CD4-positive, CD25-positive, alpha-beta regulatory T cell (primary cell): ENCODE data around the gene PPP2R1A. TPM values are rescaled to one million over a fixed set of nuclear protein-coding genes. Genes with fewer than 3 reads are reported as not detected.

Experiments
- ATAC-seq, 2 donors: fragments of 150-1000 bp; cut with Tn5 transposase; one replicate each; pipeline ENCODE4 v1.10.0; 2021; ENCODE audit warnings: low read depth in 2 of 2, moderate number of reproducible peaks in 2 of 2, moderate library complexity in 1 of 2
- DNase-seq, 3 donors: peaks; one replicate each; pipeline versions ENCODE4 v3.0.0 to v3.0.0-alpha.2; 2012 to 2022; ENCODE audit warnings: mixed read lengths in 1 of 3
- H3K27ac ChIP-seq: one replicate; pipeline ENCODE4 v1.7.0; 2013; ENCODE audit warnings: mild to moderate bottlenecking, low read length; ENCODE audit not compliant: insufficient read depth, poor library complexity, severe bottlenecking
- H3K27me3 ChIP-seq: one replicate; pipeline ENCODE4 v1.7.0; 2013; ENCODE audit warnings: low read length; ENCODE audit not compliant: control insufficient read depth, insufficient read depth
- H3K36me3 ChIP-seq: one replicate; pipeline ENCODE4 v1.7.0; 2013; ENCODE audit warnings: mild to moderate bottlenecking, low read length, moderate library complexity; ENCODE audit not compliant: control insufficient read depth, insufficient read depth
- H3K4me1 ChIP-seq: 2 replicates; pipeline ENCODE4 v1.7.0; 2013; ENCODE audit warnings: mild to moderate bottlenecking, low read length; ENCODE audit not compliant: insufficient read depth, control insufficient read depth, poor library complexity, severe bottlenecking
- H3K4me3 ChIP-seq: one replicate; pipeline ENCODE4 v1.7.0; 2013; ENCODE audit warnings: low read depth, mild to moderate bottlenecking, low read length, moderate library complexity
- H3K9me3 ChIP-seq, 2 experiments: 1 replicate in 1 of 2; 2 replicates in 1 of 2; pipeline ENCODE4 v1.7.0; 2013; ENCODE audit warnings: low read length in 2 of 2, mild to moderate bottlenecking in 1 of 2, moderate library complexity in 1 of 2; ENCODE audit not compliant: control insufficient read depth in 2 of 2
- H3K27ac Mint-ChIP-seq, 3 donors: one replicate each; pipeline ENCODE4 v1.8.0; 2020 to 2022; ENCODE audit warnings: mild to moderate bottlenecking in 3 of 3, mixed read lengths in 3 of 3, moderate library complexity in 2 of 3
- H3K27me3 Mint-ChIP-seq: one replicate; pipeline ENCODE4 v1.8.0; 2022; ENCODE audit warnings: mild to moderate bottlenecking, mixed read lengths
- H3K36me3 Mint-ChIP-seq: one replicate; pipeline ENCODE4 v1.8.0; 2020; ENCODE audit warnings: mixed read lengths
- H3K4me1 Mint-ChIP-seq, 4 donors: one replicate each; pipeline ENCODE4 v1.8.0; 2020 to 2022; ENCODE audit warnings: mixed read lengths in 4 of 4, mild to moderate bottlenecking in 1 of 4
- H3K4me3 Mint-ChIP-seq, 4 donors: one replicate each; pipeline ENCODE4 v1.8.0; 2020 to 2022; ENCODE audit warnings: mild to moderate bottlenecking in 4 of 4, mixed read lengths in 4 of 4, moderate library complexity in 3 of 4
- H3K9me3 Mint-ChIP-seq, 7 donors: one replicate each; pipeline ENCODE4 v1.8.0; 2020 to 2022; ENCODE audit warnings: mixed read lengths in 7 of 7, mild to moderate bottlenecking in 3 of 7, moderate library complexity in 2 of 7
- polyA plus RNA-seq, 4 donors: library from polyadenylated mRNA; unstranded; fragments of 300-500 nt; fragmentation: Illumina TruSeq; gene quantifications; one replicate each; pipeline ENCODE4 v1.2.3, GENCODE V29; 2021
- total RNA-seq: library from RNA; stranded (reverse); gene quantifications from one replicate; pipeline ENCODE4 v1.2.3, GENCODE V29; 2022

PPP2R1A gene
- total and polyA plus RNA-seq, 5 donors from 2014 or later: 170 to 212 (median 180) TPM

- Mint-ChIP-seq H3K9me3 (no peaks in the 10 kb centered on the region), H3K36me3 (peaks cover 47% of the 10 kb centered on the region), H3K4me3 (no peak overlapping the region), H3K27me3 (no peaks in the 10 kb centered on the region), H3K4me1 (peaks cover 0 to 22% (median 6%) of the 10 kb centered on the region in 4 donors), H3K27ac (no peak overlapping the region)
- Histone ChIP-seq H3K9me3 (no peaks in the 10 kb centered on the region), H3K27ac (no peak overlapping the region), H3K4me3 (no peak overlapping the region), H3K27me3 (no peaks in the 10 kb centered on the region), H3K36me3 (peaks cover 92% of the 10 kb centered on the region), H3K4me1 (no peaks in the 10 kb centered on the region)
- DNase-seq (no peak), ATAC-seq (no peak)
Observed at GRCh38 chr19:52211203-52211602, 21.4 kb downstream of the PPP2R1A start.

- no peaks in the 10 kb centered on the region for H3K9me3 ChIP-seq
- ATAC-seq: no peak
- Mint-ChIP-seq H3K4me1 (peaks cover 0 to 16% (median 1%) of the 10 kb centered on the region in 4 donors), H3K4me3 (no peak overlapping the region), H3K27ac (no peak overlapping the region), H3K9me3 (no peaks in the 10 kb centered on the region), H3K36me3 (peaks cover 41% of the 10 kb centered on the region), H3K27me3 (no peaks in the 10 kb centered on the region)
- no peaks in the 10 kb centered on the region for H3K4me1 ChIP-seq
- no peak for DNase-seq
- H3K4me3 ChIP-seq: no peak overlapping the region
- peaks cover 92% of the 10 kb centered on the region for H3K36me3 ChIP-seq
- H3K27me3 ChIP-seq: no peaks in the 10 kb centered on the region
- no peak overlapping the region for H3K27ac ChIP-seq
Observed at GRCh38 chr19:52211926-52212571, 22.2 kb downstream of the PPP2R1A start.

GRCh38 chr19:52212572-52213255, 22.9 kb downstream of the PPP2R1A start:
- Mint-ChIP-seq H3K4me3 (no peak overlapping the region), H3K27me3 (no peaks in the 10 kb centered on the region), H3K4me1 (peaks cover 0 to 14% (median 1%) of the 10 kb centered on the region in 4 donors), H3K27ac (peak overlapping the region in 1 of 3 donors; percentile 53), H3K9me3 (no peaks in the 10 kb centered on the region), H3K36me3 (peaks cover 45% of the 10 kb centered on the region)
- no peaks in the 10 kb centered on the region for H3K9me3 ChIP-seq
- ATAC-seq: no peak
- no peak overlapping the region for H3K4me3 ChIP-seq
- DNase-seq: no peak
- H3K4me1 ChIP-seq: no peaks in the 10 kb centered on the region
- H3K27me3 ChIP-seq: no peaks in the 10 kb centered on the region
- peaks cover 92% of the 10 kb centered on the region for H3K36me3 ChIP-seq
- H3K27ac ChIP-seq: no peak overlapping the region

GRCh38 chr19:52214241-52214640, 24.4 kb downstream of the PPP2R1A start:
- no peaks in the 10 kb centered on the region for H3K9me3 Mint-ChIP-seq
- H3K27ac ChIP-seq: no peak overlapping the region
- H3K27ac Mint-ChIP-seq: peak overlapping the region in 1 of 3 donors; percentile 16
- no peaks in the 10 kb centered on the region for H3K9me3 ChIP-seq
- DNase-seq (no peak), ATAC-seq (no peak)
- H3K27me3 ChIP-seq: no peaks in the 10 kb centered on the region
- no peak overlapping the region for H3K4me3 ChIP-seq
- peaks cover 54% of the 10 kb centered on the region for H3K36me3 Mint-ChIP-seq
- no peaks in the 10 kb centered on the region for H3K27me3 Mint-ChIP-seq
- no peak overlapping the region for H3K4me3 Mint-ChIP-seq
- peaks cover 0 to 6% (median 3%) of the 10 kb centered on the region in 4 donors for H3K4me1 Mint-ChIP-seq
- no peaks in the 10 kb centered on the region for H3K4me1 ChIP-seq
- peaks cover 96% of the 10 kb centered on the region for H3K36me3 ChIP-seq

GRCh38 chr19:52216401-52216800, 26.5 kb downstream of the PPP2R1A start:
- peaks cover 62% of the 10 kb centered on the region for H3K36me3 Mint-ChIP-seq
- H3K9me3 Mint-ChIP-seq: no peaks in the 10 kb centered on the region
- no peaks in the 10 kb centered on the region for H3K27me3 ChIP-seq
- H3K27me3 Mint-ChIP-seq: no peaks in the 10 kb centered on the region
- H3K36me3 ChIP-seq: peaks cover 98% of the 10 kb centered on the region
- no peaks in the 10 kb centered on the region for H3K4me1 ChIP-seq
- H3K27ac Mint-ChIP-seq: no peak overlapping the region
- H3K27ac ChIP-seq: no peak overlapping the region
- H3K4me1 Mint-ChIP-seq: peaks cover 0 to 7% (median 0%) of the 10 kb centered on the region in 4 donors
- DNase-seq (no peak), ATAC-seq (no peak)
- H3K4me3 ChIP-seq: no peak overlapping the region
- H3K4me3 Mint-ChIP-seq: no peak overlapping the region
- H3K9me3 ChIP-seq: no peaks in the 10 kb centered on the region

DNA sequence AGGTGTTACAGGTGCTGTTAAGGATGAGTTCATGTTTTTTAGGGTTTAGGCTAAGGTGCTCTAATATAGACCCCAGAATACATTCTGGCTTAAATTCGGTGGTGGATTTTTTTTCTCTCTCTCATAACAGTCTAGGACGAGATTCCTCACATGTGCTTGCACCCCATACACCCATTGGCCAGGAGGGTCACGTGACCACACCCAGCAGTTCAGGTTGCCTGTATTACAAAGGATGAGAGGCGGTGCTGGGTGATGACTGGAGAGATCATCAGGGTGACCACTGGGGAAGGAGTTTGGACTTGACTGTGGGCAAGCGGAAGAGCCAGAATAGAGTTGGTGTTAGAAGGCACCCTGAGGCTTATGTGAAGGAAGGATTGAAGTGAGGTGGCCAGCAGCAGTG, 27.7 kb downstream of the PPP2R1A start:
- Histone ChIP-seq H3K27ac (no peak overlapping the region), H3K27me3 (no peaks in the 10 kb centered on the region), H3K4me3 (no peak overlapping the region), H3K36me3 (peaks cover 99% of the 10 kb centered on the region), H3K4me1 (no peaks in the 10 kb centered on the region), H3K9me3 (no peaks in the 10 kb centered on the region)
- Mint-ChIP-seq H3K9me3 (no peaks in the 10 kb centered on the region), H3K27ac (no peak overlapping the region), H3K27me3 (no peaks in the 10 kb centered on the region), H3K4me3 (no peak overlapping the region), H3K4me1 (peaks cover 0 to 8% (median 0%) of the 10 kb centered on the region in 4 donors), H3K36me3 (peaks cover 56% of the 10 kb centered on the region)
- no peak for DNase-seq
- no peak for ATAC-seq

GRCh38 chr19:52219611-52220010, 29.8 kb downstream of the PPP2R1A start:
- Histone ChIP-seq H3K4me1 (no peaks in the 10 kb centered on the region), H3K36me3 (peaks cover 98% of the 10 kb centered on the region), H3K9me3 (no peaks in the 10 kb centered on the region), H3K4me3 (no peak overlapping the region), H3K27ac (no peak overlapping the region), H3K27me3 (no peaks in the 10 kb centered on the region)
- H3K4me1 Mint-ChIP-seq: peaks cover 0 to 10% (median 0%) of the 10 kb centered on the region in 4 donors
- no peaks in the 10 kb centered on the region for H3K27me3 Mint-ChIP-seq
- DNase-seq (no peak), ATAC-seq (no peak)
- no peak overlapping the region for H3K4me3 Mint-ChIP-seq
- no peaks in the 10 kb centered on the region for H3K9me3 Mint-ChIP-seq
- peaks cover 56% of the 10 kb centered on the region for H3K36me3 Mint-ChIP-seq
- no peak overlapping the region for H3K27ac Mint-ChIP-seq

- no peak for DNase-seq
- Histone ChIP-seq H3K27me3 (no peaks in the 10 kb centered on the region), H3K9me3 (no peaks in the 10 kb centered on the region), H3K4me1 (no peaks in the 10 kb centered on the region), H3K36me3 (peaks cover 96% of the 10 kb centered on the region), H3K27ac (no peak overlapping the region), H3K4me3 (no peak overlapping the region)
- Mint-ChIP-seq H3K4me3 (no peak overlapping the region), H3K9me3 (no peaks in the 10 kb centered on the region), H3K27ac (peak overlapping the region in 1 of 3 donors; percentile 63), H3K36me3 (peaks cover 64% of the 10 kb centered on the region), H3K27me3 (no peaks in the 10 kb centered on the region), H3K4me1 (peaks cover 0 to 10% (median 0%) of the 10 kb centered on the region in 4 donors)
- ATAC-seq: no peak
Observed at GRCh38 chr19:52221031-52221430, 31.2 kb downstream of the PPP2R1A start.
